Measurements from ENCODE around the gene SLC26A11. TPM values are rescaled to one million over a fixed set of nuclear protein-coding genes. Genes with fewer than 3 reads are reported as not detected.

SLC26A11 gene
- total RNA-seq, 4 donors from 2014 or later: 13.2 to 24.7 (median 17.0) TPM

- H3K27ac ChIP-seq: no peak overlapping the region
- no peaks in the 10 kb centered on the region for H3K27me3 ChIP-seq
- intact Hi-C loops (cut with DNase I; ENCODE audit: low total_unique reads) (no loop called here), in situ Hi-C loops (cut with MboI; ENCODE audit: low pct_ligation_motif_present in 1 of 4, low pct_unique_long_range_greater_than_20kb in 1 of 4, low sequenced_read_pairs in 3 of 4) (no loop called here)
- no peak for TF ChIP-seq CTCF (IDR thresholded peaks at IDR 0.05)
- H3K36me3 ChIP-seq: no peaks in the 10 kb centered on the region
- H3K4me3 ChIP-seq: no peak overlapping the region
- DNase-seq: no peak
- H3K9me3 ChIP-seq: no peaks in the 10 kb centered on the region
- H3K4me1 ChIP-seq: peaks cover 0 to 4% (median 1%) of the 10 kb centered on the region in 4 donors
- WGBS, 2 donors (ENCODE audit: low coverage in 1 of 2): 89% methylated on average over 24 of the region's 30 CpGs; no CpG with 5 or more reads in 1 of the 2 donors
Observed at GRCh38 chr17:80182118-80182844, 37.9 kb upstream of the SLC26A11 start.

GRCh38 chr17:80182845-80183223 lies 37.4 kb upstream of the SLC26A11 start:
- DNase-seq: no peak
- no peak for TF ChIP-seq EP300 (IDR thresholded peaks at IDR 0.05; ENCODE audit: low read depth)
- TF ChIP-seq POLR2A (IDR thresholded peaks at IDR 0.05): no peak
- no peak for TF ChIP-seq CTCF (IDR thresholded peaks at IDR 0.05)
- TF ChIP-seq POLR2AphosphoS5 (IDR thresholded peaks at IDR 0.05): no peak
- intact Hi-C loops (cut with DNase I; ENCODE audit: low total_unique reads): no loop called here

GRCh38 chr17:80183581-80184422 lies 36.4 kb upstream of the SLC26A11 start:
- intact Hi-C loops (cut with DNase I; ENCODE audit: low total_unique reads) (no loop called here), in situ Hi-C loops (cut with MboI; ENCODE audit: low pct_ligation_motif_present in 1 of 4, low pct_unique_long_range_greater_than_20kb in 1 of 4, low sequenced_read_pairs in 3 of 4) (no loop called here)
- Histone ChIP-seq H3K36me3 (no peaks in the 10 kb centered on the region), H3K9me3 (no peaks in the 10 kb centered on the region), H3K4me3 (no peak overlapping the region), H3K4me1 (peaks cover 0 to 9% (median 8%) of the 10 kb centered on the region in 4 donors), H3K27ac (no peak overlapping the region), H3K27me3 (no peaks in the 10 kb centered on the region)
- no peak for TF ChIP-seq CTCF (IDR thresholded peaks at IDR 0.05)
- no peak for TF ChIP-seq POLR2AphosphoS5 (IDR thresholded peaks at IDR 0.05)
- TF ChIP-seq EP300 (IDR thresholded peaks at IDR 0.05; ENCODE audit: low read depth): no peak
- TF ChIP-seq POLR2A (IDR thresholded peaks at IDR 0.05): no peak
- WGBS, 2 donors (ENCODE audit: low coverage in 1 of 2): 76% methylated on average over 24 of the region's 26 CpGs; no CpG with 5 or more reads in 1 of the 2 donors
- no peak for DNase-seq

More at GRCh38 chr17:80182845-80183223, 37.4 kb upstream of the SLC26A11 start:
- peaks cover 0 to 8% (median 6%) of the 10 kb centered on the region in 4 donors for H3K4me1 ChIP-seq
- WGBS, 2 donors (ENCODE audit: low coverage in 1 of 2): 97% methylated on average over 9 of the region's 12 CpGs; no CpG with 5 or more reads in 1 of the 2 donors
- H3K9me3 ChIP-seq: no peaks in the 10 kb centered on the region
- in situ Hi-C loops (cut with MboI; ENCODE audit: low pct_ligation_motif_present in 1 of 4, low pct_unique_long_range_greater_than_20kb in 1 of 4, low sequenced_read_pairs in 3 of 4): no loop called here
- no peaks in the 10 kb centered on the region for H3K27me3 ChIP-seq
- no peaks in the 10 kb centered on the region for H3K36me3 ChIP-seq
- no peak overlapping the region for H3K27ac ChIP-seq
- H3K4me3 ChIP-seq: no peak overlapping the region

- H3K27me3 ChIP-seq: no peaks in the 10 kb centered on the region
- no peak for DNase-seq
- TF ChIP-seq POLR2A (IDR thresholded peaks at IDR 0.05) (no peak), POLR2AphosphoS5 (IDR thresholded peaks at IDR 0.05) (no peak), EP300 (IDR thresholded peaks at IDR 0.05; ENCODE audit: low read depth) (no peak), CTCF (IDR thresholded peaks at IDR 0.05) (no peak)
- peaks cover 0 to 9% (median 8%) of the 10 kb centered on the region in 4 donors for H3K4me1 ChIP-seq
- WGBS, 2 donors (ENCODE audit: low coverage in 1 of 2): 82% methylated on average over 10 of the region's 10 CpGs; no CpG with 5 or more reads in 1 of the 2 donors
- intact Hi-C loops (cut with DNase I; ENCODE audit: low total_unique reads) (no loop called here), in situ Hi-C loops (cut with MboI; ENCODE audit: low pct_ligation_motif_present in 1 of 4, low pct_unique_long_range_greater_than_20kb in 1 of 4, low sequenced_read_pairs in 3 of 4) (no loop called here)
- H3K36me3 ChIP-seq: no peaks in the 10 kb centered on the region
- no peaks in the 10 kb centered on the region for H3K9me3 ChIP-seq
- H3K4me3 ChIP-seq: no peak overlapping the region
- no peak overlapping the region for H3K27ac ChIP-seq
Observed at GRCh38 chr17:80184423-80184714, 35.9 kb upstream of the SLC26A11 start.

All from transverse colon (tissue), 4 donors.